ENCODE results near the gene EXTL1. TPM values are rescaled to one million over a fixed set of nuclear protein-coding genes. Genes with fewer than 3 reads are reported as not detected.

The EXTL1 gene
- total and polyA plus RNA-seq, 2 of the 4 experiments (the other 2 are of a cell fraction): 0.90 to 5.2 TPM

DNA sequence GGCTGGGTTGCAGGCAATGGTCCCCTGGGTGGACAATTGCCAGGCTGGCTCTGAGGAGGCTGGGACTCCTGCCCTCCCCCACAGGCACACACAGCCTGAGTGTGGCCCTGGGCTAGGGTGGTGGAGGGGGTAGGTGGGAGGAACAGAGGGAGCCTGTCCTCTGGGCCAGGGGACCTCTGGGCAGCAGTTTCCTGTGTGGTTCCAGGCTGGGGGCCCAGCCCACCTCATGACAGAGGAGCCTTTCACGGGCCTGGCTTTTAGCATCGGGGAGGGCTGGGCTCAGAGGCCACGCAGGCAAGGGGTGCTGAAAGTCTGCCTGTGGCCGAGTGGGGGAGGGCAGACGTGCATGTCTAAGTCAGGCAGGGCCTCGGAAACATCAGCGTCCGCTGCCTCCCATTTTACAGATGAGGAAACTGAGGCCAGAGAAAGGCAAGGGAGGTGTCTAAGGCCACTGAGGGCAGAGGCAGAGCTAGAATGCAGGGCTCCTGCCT, 7.0 kb downstream of the EXTL1 start:
- in situ Hi-C loops (cut with MboI; ENCODE audit: low sequenced_read_pairs) (no loop called here), dilution Hi-C loops (cut with HindIII; ENCODE audit: low sequenced_read_pairs, unreplicated experiment) (no loop called here), intact Hi-C loops (cut with micrococcal nuclease) (no loop called here)
- Histone ChIP-seq H4K91ac (ENCODE audit: insufficient read depth, low read depth, low read length) (no peak overlapping the region), H3K27me3 (ENCODE audit: control insufficient read depth, insufficient read depth, low read length) (peaks cover 3% of the 10 kb centered on the region; the same call in 1 of the 2 replicates), H4K8ac (ENCODE audit: low read depth in 2 of 2, low read length in 2 of 2) (no peak overlapping the region), H3K4me2 (ENCODE audit: low read depth, low read length) (no peak overlapping the region), H3K18ac (ENCODE audit: low read depth, low read length) (no peak overlapping the region), H3K36me3 (ENCODE audit: control insufficient read depth, insufficient read depth, low read length) (no peaks in the 10 kb centered on the region), H3K23ac (ENCODE audit: low read depth, low read length) (no peak overlapping the region), H3K4me3 (ENCODE audit: insufficient read depth, low read depth, low read length) (no peak overlapping the region), H3K4me1 (ENCODE audit: control insufficient read depth, insufficient read depth, low read length) (no peaks in the 10 kb centered on the region; the same call in 1 of the 2 replicates), H2BK120ac (ENCODE audit: low read depth, low read length) (no peak overlapping the region), H3K56ac (ENCODE audit: extremely low read depth, insufficient read depth, low read length) (no peak overlapping the region), H3K9me3 (ENCODE audit: control insufficient read depth, insufficient read depth, low read length) (no peaks in the 10 kb centered on the region), H2BK5ac (ENCODE audit: low read depth, low read length, poor library complexity, severe bottlenecking) (no peak overlapping the region), H3K4ac (ENCODE audit: low read depth, low read length) (no peak overlapping the region), H2AK9ac (replicated peaks; ENCODE audit: low read depth, low read length, poor library complexity) (no peak overlapping the region), H2AK5ac (ENCODE audit: low read depth, low read length) (no peak overlapping the region), H3K9me1 (ENCODE audit: insufficient read depth, low read length) (no peaks in the 10 kb centered on the region), H4K5ac (ENCODE audit: low read depth, low read length) (no peak overlapping the region), H3K79me1 (ENCODE audit: low read depth in 1 of 2, low read length in 2 of 2) (no peaks in the 10 kb centered on the region), H2AFZ (replicated peaks; ENCODE audit: low read length, poor library complexity) (peak overlapping the region; percentile 62), H4K20me1 (ENCODE audit: insufficient read depth, low read length) (no peaks in the 10 kb centered on the region), H2BK15ac (ENCODE audit: low read depth, low read length) (no peak overlapping the region), H3K27ac (ENCODE audit: insufficient read depth, low read length) (no peak overlapping the region), H3K9ac (ENCODE audit: low read depth, low read length) (no peak overlapping the region), H2BK20ac (ENCODE audit: low read depth, low read length) (no peak overlapping the region), H3K14ac (replicated peaks; ENCODE audit: low read depth, low read length) (no peak overlapping the region)
- no peak for TF ChIP-seq NFE2L2 (IDR thresholded peaks at IDR 0.05; ENCODE audit: low read depth, low read length)
- no peak for TF ChIP-seq SMC3 (IDR thresholded peaks at IDR 0.05; ENCODE audit: low read depth, low read length)
- no peak for TF ChIP-seq RAD21 (IDR thresholded peaks at IDR 0.05; ENCODE audit: low read length)
- TF ChIP-seq FOS (IDR thresholded peaks at IDR 0.05; ENCODE audit: low read depth, low read length): no peak
- TF ChIP-seq, protein P1, sequence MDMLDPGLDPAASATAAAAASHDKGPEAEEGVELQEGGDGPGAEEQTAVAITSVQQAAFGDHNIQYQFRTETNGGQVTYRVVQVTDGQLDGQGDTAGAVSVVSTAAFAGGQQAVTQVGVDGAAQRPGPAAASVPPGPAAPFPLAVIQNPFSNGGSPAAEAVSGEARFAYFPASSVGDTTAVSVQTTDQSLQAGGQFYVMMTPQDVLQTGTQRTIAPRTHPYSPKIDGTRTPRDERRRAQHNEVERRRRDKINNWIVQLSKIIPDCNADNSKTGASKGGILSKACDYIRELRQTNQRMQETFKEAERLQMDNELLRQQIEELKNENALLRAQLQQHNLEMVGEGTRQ (IDR thresholded peaks at IDR 0.05; ENCODE audit: low read depth, low read length): no peak
- no peak for TF ChIP-seq MAZ (IDR thresholded peaks at IDR 0.05; ENCODE audit: borderline replicate concordance, low read depth, low read length)
- TF ChIP-seq CHD1 (IDR thresholded peaks at IDR 0.05; ENCODE audit: low read depth, low read length): no peak
- TF ChIP-seq, protein P2, sequence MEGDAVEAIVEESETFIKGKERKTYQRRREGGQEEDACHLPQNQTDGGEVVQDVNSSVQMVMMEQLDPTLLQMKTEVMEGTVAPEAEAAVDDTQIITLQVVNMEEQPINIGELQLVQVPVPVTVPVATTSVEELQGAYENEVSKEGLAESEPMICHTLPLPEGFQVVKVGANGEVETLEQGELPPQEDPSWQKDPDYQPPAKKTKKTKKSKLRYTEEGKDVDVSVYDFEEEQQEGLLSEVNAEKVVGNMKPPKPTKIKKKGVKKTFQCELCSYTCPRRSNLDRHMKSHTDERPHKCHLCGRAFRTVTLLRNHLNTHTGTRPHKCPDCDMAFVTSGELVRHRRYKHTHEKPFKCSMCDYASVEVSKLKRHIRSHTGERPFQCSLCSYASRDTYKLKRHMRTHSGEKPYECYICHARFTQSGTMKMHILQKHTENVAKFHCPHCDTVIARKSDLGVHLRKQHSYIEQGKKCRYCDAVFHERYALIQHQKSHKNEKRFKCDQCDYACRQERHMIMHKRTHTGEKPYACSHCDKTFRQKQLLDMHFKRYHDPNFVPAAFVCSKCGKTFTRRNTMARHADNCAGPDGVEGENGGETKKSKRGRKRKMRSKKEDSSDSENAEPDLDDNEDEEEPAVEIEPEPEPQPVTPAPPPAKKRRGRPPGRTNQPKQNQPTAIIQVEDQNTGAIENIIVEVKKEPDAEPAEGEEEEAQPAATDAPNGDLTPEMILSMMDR (conservative IDR thresholded peaks at IDR 0.05; ENCODE audit: low read depth, low read length): no peak
- TF ChIP-seq, protein P3, sequence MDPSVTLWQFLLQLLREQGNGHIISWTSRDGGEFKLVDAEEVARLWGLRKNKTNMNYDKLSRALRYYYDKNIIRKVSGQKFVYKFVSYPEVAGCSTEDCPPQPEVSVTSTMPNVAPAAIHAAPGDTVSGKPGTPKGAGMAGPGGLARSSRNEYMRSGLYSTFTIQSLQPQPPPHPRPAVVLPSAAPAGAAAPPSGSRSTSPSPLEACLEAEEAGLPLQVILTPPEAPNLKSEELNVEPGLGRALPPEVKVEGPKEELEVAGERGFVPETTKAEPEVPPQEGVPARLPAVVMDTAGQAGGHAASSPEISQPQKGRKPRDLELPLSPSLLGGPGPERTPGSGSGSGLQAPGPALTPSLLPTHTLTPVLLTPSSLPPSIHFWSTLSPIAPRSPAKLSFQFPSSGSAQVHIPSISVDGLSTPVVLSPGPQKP (IDR thresholded peaks at IDR 0.05; ENCODE audit: borderline replicate concordance, low read depth, low read length): no peak
- no peak for TF ChIP-seq CEBPB (IDR thresholded peaks at IDR 0.05; ENCODE audit: low read depth, low read length)
- no peak for TF ChIP-seq RFX5 (IDR thresholded peaks at IDR 0.05; ENCODE audit: low read depth, low read length)
- no peak for TF ChIP-seq MAFK (IDR thresholded peaks at IDR 0.05; ENCODE audit: low read depth, low read length)
- no peak for TF ChIP-seq POLR2A (IDR thresholded peaks at IDR 0.05; ENCODE audit: low read depth, low read length)
- TF ChIP-seq RCOR1 (IDR thresholded peaks at IDR 0.05; ENCODE audit: insufficient replicate concordance, low read length): no peak
- TF ChIP-seq MXI1 (IDR thresholded peaks at IDR 0.05; ENCODE audit: borderline replicate concordance, low read depth, low read length): no peak
- no peak for TF ChIP-seq BHLHE40 (IDR thresholded peaks at IDR 0.05; ENCODE audit: low read depth, low read length)
- no peak for ATAC-seq (ENCODE audit: low read depth)
- ChIA-PET CTCF (no interaction called here), POLR2A (ENCODE audit: unreplicated experiment) (no interaction called here)
- no peak for DNase-seq
- no CpG with 5 or more reads among the region's 8 CpGs for WGBS, 2 experiments (ENCODE audit: extremely low coverage in 2 of 2, insufficient read length in 1 of 2)
- BruUV-seq (replicated peaks): no TSS peak

Measured in IMR-90 (cell line).